Breast epithelium (tissue), 3 donors: ENCODE data around the gene C1QTNF5.

ENCODE experiments used
- CTCF ChIP-seq, 3 donors: fragments of 450-650 bp; IDR thresholded peaks; one replicate each; pipeline ENCODE4 v1.5.1; 2016 to 2017; ENCODE audit warnings: antibody characterized with exemption in 3 of 3, mild to moderate bottlenecking in 3 of 3, moderate library complexity in 3 of 3
- POLR2AphosphoS5 ChIP-seq, 3 donors: sonication (generic); formaldehyde crosslinking; IDR thresholded peaks; one replicate each; pipeline ENCODE4 v1.6.1; 2017; ENCODE audit warnings: antibody characterized with exemption in 3 of 3

GRCh38 chr11:119344291-119345010 lies 3.8 kb upstream of the C1QTNF5 start:
- TF ChIP-seq POLR2AphosphoS5 (IDR thresholded peaks at IDR 0.05): no peak
- TF ChIP-seq CTCF (IDR thresholded peaks at IDR 0.05): no peak
